Measurements from ENCODE around the gene ENO4. TPM values are rescaled to one million over a fixed set of nuclear protein-coding genes. Genes with fewer than 3 reads are reported as not detected.

ENO4 gene
- total RNA-seq, 1 donor from 2014 or later, result not detected

- Histone ChIP-seq H3K27me3 (no peaks in the 10 kb centered on the region), H3K9me3 (no peaks in the 10 kb centered on the region), H3K4me1 (no peaks in the 10 kb centered on the region), H3K4me3 (no peak overlapping the region), H3K36me3 (no peaks in the 10 kb centered on the region), H3K27ac (no peak overlapping the region)
- intact Hi-C loops (cut with DNase I), result no loop called here
- no peak for DNase-seq (ENCODE audit: low spot score in 2 of 2)
- TF ChIP-seq CTCF (IDR thresholded peaks at IDR 0.05), result no peak
These were observed 23.4 kb upstream of the ENO4 start for GRCh38 chr10:116825901-116826300.

- Histone ChIP-seq H3K27ac (no peak overlapping the region), H3K4me3 (no peak overlapping the region), H3K27me3 (no peaks in the 10 kb centered on the region), H3K9me3 (no peaks in the 10 kb centered on the region), H3K36me3 (no peaks in the 10 kb centered on the region), H3K4me1 (no peaks in the 10 kb centered on the region)
- no peak for DNase-seq (ENCODE audit: low spot score in 2 of 2)
- intact Hi-C loops (cut with DNase I), result no loop called here
- no peak for TF ChIP-seq CTCF (IDR thresholded peaks at IDR 0.05)
These were observed 22.5 kb upstream of the ENO4 start for GRCh38 chr10:116826803-116827202.

- no peak overlapping the region for H3K4me3 ChIP-seq
- no peaks in the 10 kb centered on the region for H3K4me1 ChIP-seq
- no peaks in the 10 kb centered on the region for H3K27me3 ChIP-seq
- no peak for DNase-seq (ENCODE audit: low spot score in 2 of 2)
- H3K36me3 ChIP-seq, result no peaks in the 10 kb centered on the region
- H3K9me3 ChIP-seq, result no peaks in the 10 kb centered on the region
- intact Hi-C loops (cut with DNase I), result no loop called here
- H3K27ac ChIP-seq, result no peak overlapping the region
- no peak for TF ChIP-seq CTCF (IDR thresholded peaks at IDR 0.05)
These were observed 22.1 kb upstream of the ENO4 start for GRCh38 chr10:116827214-116827671.

GRCh38 chr10:116828116-116828515, 21.2 kb upstream of the ENO4 start:
- no peak overlapping the region for H3K4me3 ChIP-seq
- intact Hi-C loops (cut with DNase I), result no loop called here
- no peak for DNase-seq (ENCODE audit: low spot score in 2 of 2)
- no peaks in the 10 kb centered on the region for H3K9me3 ChIP-seq
- H3K4me1 ChIP-seq, result no peaks in the 10 kb centered on the region
- no peak for TF ChIP-seq CTCF (IDR thresholded peaks at IDR 0.05)
- no peaks in the 10 kb centered on the region for H3K27me3 ChIP-seq
- H3K27ac ChIP-seq, result no peak overlapping the region
- H3K36me3 ChIP-seq, result no peaks in the 10 kb centered on the region

GRCh38 chr10:116829711-116830110, 19.6 kb upstream of the ENO4 start:
- no peak for DNase-seq (ENCODE audit: low spot score in 2 of 2)

More at GRCh38 chr10:116829711-116830110, 19.6 kb upstream of the ENO4 start:
- Histone ChIP-seq H3K36me3 (no peaks in the 10 kb centered on the region), H3K27ac (no peak overlapping the region), H3K4me1 (no peaks in the 10 kb centered on the region), H3K27me3 (no peaks in the 10 kb centered on the region), H3K4me3 (no peak overlapping the region), H3K9me3 (no peaks in the 10 kb centered on the region)
- no peak for TF ChIP-seq CTCF (IDR thresholded peaks at IDR 0.05)
- intact Hi-C loops (cut with DNase I), result no loop called here
